Thyroid gland (tissue), 4 donors: ENCODE results near the gene NCAPD3. TPM values are rescaled to one million over a fixed set of nuclear protein-coding genes. Genes with fewer than 3 reads are reported as not detected.

ENCODE experiments used
- DNase-seq, 2 donors: peaks; one replicate each; pipeline ENCODE4 v3.0.0-alpha.2; 2019
- H3K27ac ChIP-seq, 3 donors: fragments of 200-600 bp; sonication (generic); 1 replicate in 2 of 3; 2 replicates in 1 of 3; pipeline ENCODE4 v1.5.1; 2016 to 2019; ENCODE audit warnings: mild to moderate bottlenecking in 1 of 3, moderate library complexity in 1 of 3
- H3K27me3 ChIP-seq: fragments of 200-600 bp; sonication (generic); one replicate; pipeline ENCODE4 v1.5.1; 2019
- H3K36me3 ChIP-seq, 2 donors: fragments of 200-600 bp; sonication (generic); one replicate each; pipeline ENCODE4 v1.5.1; 2016 to 2019
- H3K4me1 ChIP-seq, 2 donors: fragments of 200-600 bp; sonication (generic); one replicate each; pipeline ENCODE4 v1.5.1; 2017 to 2019
- H3K4me3 ChIP-seq, 3 donors: fragments of 200-600 bp; sonication (generic); replicated peaks in 1 of 3; 1 replicate in 2 of 3; 2 replicates in 1 of 3; pipeline ENCODE4 v1.5.1; 2016; ENCODE audit warnings: mild to moderate bottlenecking in 1 of 3
- H3K9me3 ChIP-seq: fragments of 200-600 bp; sonication (generic); one replicate; pipeline ENCODE4 v1.5.1; 2017
- POLR2A ChIP-seq, 2 donors: fragments of 450-650 bp; IDR thresholded peaks; one replicate each; pipeline ENCODE4 v1.6.1; 2017; ENCODE audit warnings: antibody characterized with exemption in 2 of 2, mild to moderate bottlenecking in 2 of 2, moderate library complexity in 1 of 2
- WGBS, 2 donors: methylation state at CpG; one replicate each; pipeline ENCODE4 v1.1.5; 2017; 5-methylcytosine and 5-hydroxymethylcytosine counted together
- intact Hi-C: fragments of 100-400 bp; cut with DNase I; formaldehyde crosslinking; loops from one replicate; pipeline ENCODE4 v1.15.1; 2023
- total RNA-seq, 4 donors: library from RNA; depleted of rRNA; stranded (reverse); fragments of >200 nt; gene quantifications; one replicate each; pipeline ENCODE4 v1.2.3, GENCODE V29; 2016
- TF ChIP-seq, protein P1 (sequence below), 6 experiments: fragments of 200-600 bp in 3 of 6; fragments of 450-650 bp in 3 of 6; sonication (generic) in 3 of 6; IDR thresholded peaks; one replicate each; pipeline ENCODE4 v1.5.1; 2016 to 2019; ENCODE audit warnings: antibody characterized with exemption in 6 of 6, mild to moderate bottlenecking in 2 of 6, inconsistent platforms in 1 of 6, moderate library complexity in 1 of 6

Gene NCAPD3
- total RNA-seq, 4 donors from 2014 or later, result 17.5 to 31.4 (median 21.9) TPM

- WGBS, 2 donors, result 94 to 99% methylated on average over 4 of the region's 4 CpGs
- Histone ChIP-seq H3K4me3 (no peak overlapping the region), H3K27me3 (peaks cover 15% of the 10 kb centered on the region), H3K9me3 (no peaks in the 10 kb centered on the region), H3K27ac (no peak overlapping the region), H3K36me3 (no peaks in the 10 kb centered on the region), H3K4me1 (peaks cover 9 to 16% of the 10 kb centered on the region in 2 donors)
- intact Hi-C loops, result no loop called here
- TF ChIP-seq, protein P1, sequence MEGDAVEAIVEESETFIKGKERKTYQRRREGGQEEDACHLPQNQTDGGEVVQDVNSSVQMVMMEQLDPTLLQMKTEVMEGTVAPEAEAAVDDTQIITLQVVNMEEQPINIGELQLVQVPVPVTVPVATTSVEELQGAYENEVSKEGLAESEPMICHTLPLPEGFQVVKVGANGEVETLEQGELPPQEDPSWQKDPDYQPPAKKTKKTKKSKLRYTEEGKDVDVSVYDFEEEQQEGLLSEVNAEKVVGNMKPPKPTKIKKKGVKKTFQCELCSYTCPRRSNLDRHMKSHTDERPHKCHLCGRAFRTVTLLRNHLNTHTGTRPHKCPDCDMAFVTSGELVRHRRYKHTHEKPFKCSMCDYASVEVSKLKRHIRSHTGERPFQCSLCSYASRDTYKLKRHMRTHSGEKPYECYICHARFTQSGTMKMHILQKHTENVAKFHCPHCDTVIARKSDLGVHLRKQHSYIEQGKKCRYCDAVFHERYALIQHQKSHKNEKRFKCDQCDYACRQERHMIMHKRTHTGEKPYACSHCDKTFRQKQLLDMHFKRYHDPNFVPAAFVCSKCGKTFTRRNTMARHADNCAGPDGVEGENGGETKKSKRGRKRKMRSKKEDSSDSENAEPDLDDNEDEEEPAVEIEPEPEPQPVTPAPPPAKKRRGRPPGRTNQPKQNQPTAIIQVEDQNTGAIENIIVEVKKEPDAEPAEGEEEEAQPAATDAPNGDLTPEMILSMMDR (IDR thresholded peaks at IDR 0.05), result no peak
- no peak for TF ChIP-seq POLR2A (IDR thresholded peaks at IDR 0.05)
- DNase-seq, result no peak
Observed at GRCh38 chr11:134271978-134272377, 48.2 kb upstream of the NCAPD3 start.

GRCh38 chr11:134270250-134270714 lies 46.5 kb upstream of the NCAPD3 start:
- intact Hi-C loops, result no loop called here
- H3K36me3 ChIP-seq, result no peaks in the 10 kb centered on the region
- H3K4me3 ChIP-seq, result no peak overlapping the region
- no peak overlapping the region for H3K27ac ChIP-seq
- 46% methylated on average over 4 to 5 of the region's 5 CpGs for WGBS, 2 donors
- H3K4me1 ChIP-seq, result no peaks in the 10 kb centered on the region
- DNase-seq, result no peak
- H3K9me3 ChIP-seq, result no peaks in the 10 kb centered on the region
- peaks cover 12% of the 10 kb centered on the region for H3K27me3 ChIP-seq
- TF ChIP-seq, protein P1 (IDR thresholded peaks at IDR 0.05), result no peak
- TF ChIP-seq POLR2A (IDR thresholded peaks at IDR 0.05), result no peak

DNA sequence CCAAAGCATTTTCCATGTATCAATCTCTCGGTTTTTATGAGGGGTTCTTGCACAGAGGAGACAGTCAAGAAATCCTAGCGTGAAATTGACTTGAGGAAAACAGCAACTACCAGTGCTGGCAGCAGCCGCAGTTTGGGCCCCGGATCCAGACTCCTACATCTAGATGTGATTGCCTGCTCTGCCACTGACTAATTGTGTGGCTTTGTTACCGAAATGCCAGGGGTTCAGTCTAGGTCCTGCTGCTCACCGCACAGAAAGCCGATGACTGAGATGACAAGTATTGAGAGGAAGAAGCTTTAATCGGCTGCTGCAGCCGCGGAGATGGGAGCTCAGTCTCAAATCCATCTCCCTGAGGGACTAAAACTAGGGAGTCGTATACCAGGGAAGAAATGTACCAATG lies 44.2 kb upstream of the NCAPD3 start:
- no peak for TF ChIP-seq POLR2A (IDR thresholded peaks at IDR 0.05)
- TF ChIP-seq, protein P1 (IDR thresholded peaks at IDR 0.05), result no peak
- H3K27ac ChIP-seq, result no peak overlapping the region
- WGBS, 2 donors, result 90 to 91% methylated on average over 11 of the region's 11 CpGs
- no peaks in the 10 kb centered on the region for H3K9me3 ChIP-seq
- peaks cover 7% of the 10 kb centered on the region in 2 donors for H3K36me3 ChIP-seq
- no peaks in the 10 kb centered on the region for H3K4me1 ChIP-seq
- H3K27me3 ChIP-seq, result no peaks in the 10 kb centered on the region
- no peak overlapping the region for H3K4me3 ChIP-seq
- intact Hi-C loops, result no loop called here
- DNase-seq, result no peak

- intact Hi-C loops, result no loop called here
- 79 to 80% methylated on average over 5 of the region's 5 CpGs for WGBS, 2 donors
- Histone ChIP-seq H3K4me3 (no peak overlapping the region), H3K27ac (no peak overlapping the region), H3K4me1 (no peaks in the 10 kb centered on the region), H3K9me3 (no peaks in the 10 kb centered on the region), H3K27me3 (no peaks in the 10 kb centered on the region), H3K36me3 (peaks cover 8 to 11% of the 10 kb centered on the region in 2 donors)
- no peak for TF ChIP-seq POLR2A (IDR thresholded peaks at IDR 0.05)
- TF ChIP-seq, protein P1 (IDR thresholded peaks at IDR 0.05), result no peak
- DNase-seq, result no peak
Observed at GRCh38 chr11:134267461-134267860, 43.7 kb upstream of the NCAPD3 start.

- H3K4me3 ChIP-seq, result no peak overlapping the region
- H3K36me3 ChIP-seq, result peaks cover 14 to 17% of the 10 kb centered on the region in 2 donors
- no peaks in the 10 kb centered on the region for H3K27me3 ChIP-seq
- no peak for DNase-seq
- H3K4me1 ChIP-seq, result no peaks in the 10 kb centered on the region
- H3K9me3 ChIP-seq, result no peaks in the 10 kb centered on the region
- intact Hi-C loops, result no loop called here
- 57 to 67% methylated on average over 3 of the region's 3 CpGs for WGBS, 2 donors
- TF ChIP-seq, protein P1 (IDR thresholded peaks at IDR 0.05), result no peak
- no peak for TF ChIP-seq POLR2A (IDR thresholded peaks at IDR 0.05)
- H3K27ac ChIP-seq, result no peak overlapping the region
Observed at GRCh38 chr11:134266841-134267251, 43.1 kb upstream of the NCAPD3 start.
